Stimulated activated naive B cell treated with anti-CD40 and anti-IgM and Interleukin-4, amounts not matched to agents 10 μg/mL and 1 μg/mL and 100 μg/mL, for 72 hours (primary cell): Measurements from ENCODE around the gene MEIS3.

Experiments used
- ATAC-seq, 2 donors: fragments of 150-1000 bp; cut with Tn5 transposase; replicated peaks; 2 replicates each; pipeline ENCODE4 v1.10.0; 2021; ENCODE audit warnings: moderate library complexity in 1 of 2
- DNase-seq: peaks from one replicate; pipeline ENCODE4 v3.0.0; 2021
- H3K27ac Mint-ChIP-seq: one replicate; pipeline ENCODE4 v1.8.0; 2022; ENCODE audit warnings: mild to moderate bottlenecking, mixed read lengths
- H3K27me3 Mint-ChIP-seq, 2 donors: one replicate each; pipeline ENCODE4 v1.8.0; 2022; ENCODE audit warnings: mixed read lengths in 2 of 2
- H3K36me3 Mint-ChIP-seq, 2 donors: one replicate each; pipeline ENCODE4 v1.8.0; 2022; ENCODE audit warnings: mixed read lengths in 2 of 2, mild to moderate bottlenecking in 1 of 2
- H3K4me1 Mint-ChIP-seq, 2 donors: one replicate each; pipeline ENCODE4 v1.8.0; 2022; ENCODE audit warnings: mixed read lengths in 2 of 2, mild to moderate bottlenecking in 1 of 2
- H3K4me3 Mint-ChIP-seq, 2 donors: one replicate each; pipeline ENCODE4 v1.8.0; 2022; ENCODE audit warnings: mild to moderate bottlenecking in 2 of 2, mixed read lengths in 2 of 2, moderate library complexity in 1 of 2
- H3K9me3 Mint-ChIP-seq, 2 donors: one replicate each; pipeline ENCODE4 v1.8.0; 2022; ENCODE audit warnings: mixed read lengths in 2 of 2, mild to moderate bottlenecking in 1 of 2

Gene MEIS3

GRCh38 chr19:47445937-47446402 lies 26.6 kb upstream of the MEIS3 start:
- DNase-seq (peak; percentile 24), ATAC-seq (peak; percentile 20 to 43)
- H3K27ac Mint-ChIP-seq: no peak overlapping the region
- peaks cover 6 to 8% of the 10 kb centered on the region in 2 donors for H3K36me3 Mint-ChIP-seq
- peak overlapping the region; percentile 22 to 72 for H3K4me3 Mint-ChIP-seq
- H3K4me1 Mint-ChIP-seq: peaks cover 21 to 32% of the 10 kb centered on the region in 2 donors
- peaks cover 81 to 93% of the 10 kb centered on the region in 2 donors for H3K27me3 Mint-ChIP-seq
- H3K9me3 Mint-ChIP-seq: peaks cover 6 to 7% of the 10 kb centered on the region in 2 donors

GRCh38 chr19:47445527-47445926 lies 26.2 kb upstream of the MEIS3 start:
- ATAC-seq: no peak
- DNase-seq: no peak
- Mint-ChIP-seq H3K27me3 (peaks cover 82 to 92% of the 10 kb centered on the region in 2 donors), H3K36me3 (peaks cover 6 to 8% of the 10 kb centered on the region in 2 donors), H3K4me1 (peaks cover 21 to 32% of the 10 kb centered on the region in 2 donors), H3K9me3 (peaks cover 6 to 7% of the 10 kb centered on the region in 2 donors), H3K4me3 (peak overlapping the region; percentile 22 to 72), H3K27ac (peak overlapping the region; percentile 26)

GRCh38 chr19:47444388-47444821 lies 25.1 kb upstream of the MEIS3 start:
- peaks cover 6 to 8% of the 10 kb centered on the region in 2 donors for H3K36me3 Mint-ChIP-seq
- ATAC-seq (no peak), DNase-seq (no peak)
- peaks cover 6 to 7% of the 10 kb centered on the region in 2 donors for H3K9me3 Mint-ChIP-seq
- peak overlapping the region in 1 of 2 donors; percentile 11 for H3K4me3 Mint-ChIP-seq
- peaks cover 21 to 32% of the 10 kb centered on the region in 2 donors for H3K4me1 Mint-ChIP-seq
- H3K27me3 Mint-ChIP-seq: peaks cover 79 to 91% of the 10 kb centered on the region in 2 donors
- H3K27ac Mint-ChIP-seq: no peak overlapping the region

GRCh38 chr19:47443331-47443730 lies 24.0 kb upstream of the MEIS3 start:
- Mint-ChIP-seq H3K4me3 (no peak overlapping the region), H3K4me1 (peaks cover 21 to 32% of the 10 kb centered on the region in 2 donors), H3K9me3 (peaks cover 6 to 7% of the 10 kb centered on the region in 2 donors), H3K27ac (no peak overlapping the region), H3K27me3 (peaks cover 76 to 88% of the 10 kb centered on the region in 2 donors), H3K36me3 (peaks cover 6 to 8% of the 10 kb centered on the region in 2 donors)
- ATAC-seq: no peak
- DNase-seq: no peak

GRCh38 chr19:47438793-47439220 lies 19.5 kb upstream of the MEIS3 start:
- DNase-seq: no peak
- Mint-ChIP-seq H3K27me3 (peaks cover 69 to 79% of the 10 kb centered on the region in 2 donors), H3K9me3 (no peaks in the 10 kb centered on the region), H3K27ac (no peak overlapping the region), H3K4me3 (no peak overlapping the region), H3K4me1 (peaks cover 1 to 16% of the 10 kb centered on the region in 2 donors), H3K36me3 (no peaks in the 10 kb centered on the region)
- ATAC-seq: no peak

GRCh38 chr19:47437500-47437899 lies 18.2 kb upstream of the MEIS3 start:
- H3K27me3 Mint-ChIP-seq: peaks cover 71 to 77% of the 10 kb centered on the region in 2 donors
- ATAC-seq: no peak
- DNase-seq: no peak
- peaks cover 0 to 3% of the 10 kb centered on the region in 2 donors for H3K36me3 Mint-ChIP-seq
- H3K9me3 Mint-ChIP-seq: no peaks in the 10 kb centered on the region
- no peak overlapping the region for H3K27ac Mint-ChIP-seq
- H3K4me3 Mint-ChIP-seq: no peak overlapping the region
- H3K4me1 Mint-ChIP-seq: peaks cover 1 to 16% of the 10 kb centered on the region in 2 donors

- no peak overlapping the region for H3K27ac Mint-ChIP-seq
- no peak overlapping the region for H3K4me3 Mint-ChIP-seq
- peak; percentile 61 for DNase-seq
- H3K36me3 Mint-ChIP-seq: peaks cover 1 to 4% of the 10 kb centered on the region in 2 donors
- peaks cover 1 to 16% of the 10 kb centered on the region in 2 donors for H3K4me1 Mint-ChIP-seq
- peaks cover 73 to 79% of the 10 kb centered on the region in 2 donors for H3K27me3 Mint-ChIP-seq
- ATAC-seq: peak; percentile 89 to 94
- peaks cover 0 to 2% of the 10 kb centered on the region in 2 donors for H3K9me3 Mint-ChIP-seq
These were observed 17.5 kb upstream of the MEIS3 start for GRCh38 chr19:47436712-47437401.

GRCh38 chr19:47435883-47436417 lies 16.6 kb upstream of the MEIS3 start:
- DNase-seq (no peak), ATAC-seq (no peak)
- H3K27ac Mint-ChIP-seq: peak overlapping the region; percentile 25
- peaks cover 1 to 16% of the 10 kb centered on the region in 2 donors for H3K4me1 Mint-ChIP-seq
- H3K4me3 Mint-ChIP-seq: no peak overlapping the region
- H3K9me3 Mint-ChIP-seq: peaks cover 0 to 2% of the 10 kb centered on the region in 2 donors
- H3K36me3 Mint-ChIP-seq: peaks cover 1 to 7% of the 10 kb centered on the region in 2 donors
- H3K27me3 Mint-ChIP-seq: peaks cover 71 to 80% of the 10 kb centered on the region in 2 donors

- Mint-ChIP-seq H3K27me3 (peaks cover 73 to 85% of the 10 kb centered on the region in 2 donors), H3K36me3 (peaks cover 1 to 7% of the 10 kb centered on the region in 2 donors), H3K4me3 (no peak overlapping the region), H3K27ac (no peak overlapping the region), H3K4me1 (peaks cover 1 to 21% of the 10 kb centered on the region in 2 donors), H3K9me3 (peaks cover 0 to 2% of the 10 kb centered on the region in 2 donors)
- no peak for ATAC-seq
- no peak for DNase-seq
These were observed 15.9 kb upstream of the MEIS3 start for GRCh38 chr19:47435196-47435595.

- DNase-seq: no peak
- ATAC-seq: no peak
- H3K4me1 Mint-ChIP-seq: peaks cover 7 to 28% of the 10 kb centered on the region in 2 donors
- H3K27ac Mint-ChIP-seq: no peak overlapping the region
- peaks cover 73 to 88% of the 10 kb centered on the region in 2 donors for H3K27me3 Mint-ChIP-seq
- peaks cover 1 to 7% of the 10 kb centered on the region in 2 donors for H3K36me3 Mint-ChIP-seq
- no peak overlapping the region for H3K4me3 Mint-ChIP-seq
- H3K9me3 Mint-ChIP-seq: peaks cover 0 to 2% of the 10 kb centered on the region in 2 donors
These were observed 14.8 kb upstream of the MEIS3 start for GRCh38 chr19:47434088-47434487.

GRCh38 chr19:47433121-47433520 lies 13.8 kb upstream of the MEIS3 start:
- Mint-ChIP-seq H3K36me3 (peaks cover 1 to 7% of the 10 kb centered on the region in 2 donors), H3K27me3 (peaks cover 67 to 78% of the 10 kb centered on the region in 2 donors), H3K27ac (no peak overlapping the region), H3K4me1 (peaks cover 7 to 28% of the 10 kb centered on the region in 2 donors), H3K9me3 (peaks cover 0 to 2% of the 10 kb centered on the region in 2 donors), H3K4me3 (no peak overlapping the region)
- peak in 1 of 2 donors; percentile 25 for ATAC-seq
- no peak for DNase-seq

GRCh38 chr19:47432499-47432898 lies 13.2 kb upstream of the MEIS3 start:
- Mint-ChIP-seq H3K4me1 (peaks cover 7 to 28% of the 10 kb centered on the region in 2 donors), H3K9me3 (peaks cover 0 to 2% of the 10 kb centered on the region in 2 donors), H3K4me3 (no peak overlapping the region), H3K36me3 (peaks cover 1 to 7% of the 10 kb centered on the region in 2 donors), H3K27me3 (peaks cover 62 to 72% of the 10 kb centered on the region in 2 donors), H3K27ac (no peak overlapping the region)
- ATAC-seq (no peak), DNase-seq (no peak)

- H3K36me3 Mint-ChIP-seq: peaks cover 1 to 7% of the 10 kb centered on the region in 2 donors
- DNase-seq (no peak), ATAC-seq (no peak)
- H3K27ac Mint-ChIP-seq: no peak overlapping the region
- peaks cover 58 to 68% of the 10 kb centered on the region in 2 donors for H3K27me3 Mint-ChIP-seq
- H3K9me3 Mint-ChIP-seq: peaks cover 0 to 2% of the 10 kb centered on the region in 2 donors
- peaks cover 7 to 24% of the 10 kb centered on the region in 2 donors for H3K4me1 Mint-ChIP-seq
- H3K4me3 Mint-ChIP-seq: no peak overlapping the region
These were observed 12.8 kb upstream of the MEIS3 start for GRCh38 chr19:47432091-47432490.

- Mint-ChIP-seq H3K4me3 (peak overlapping the region; percentile 39 to 70), H3K27ac (no peak overlapping the region), H3K4me1 (peaks cover 6 to 12% of the 10 kb centered on the region in 2 donors), H3K36me3 (peaks cover 1 to 7% of the 10 kb centered on the region in 2 donors), H3K9me3 (peaks cover 0 to 2% of the 10 kb centered on the region in 2 donors), H3K27me3 (peaks cover 49 to 53% of the 10 kb centered on the region in 2 donors)
- DNase-seq (no peak), ATAC-seq (peak; percentile 35 to 48)
These were observed 10.9 kb upstream of the MEIS3 start for GRCh38 chr19:47430041-47430802.
